GM12801 (cell line): Measurements from ENCODE around the gene MORN5.

Experiments
- CTCF ChIP-seq: IDR thresholded peaks from one replicate; pipeline ENCODE4 v1.5.1; 2011; ENCODE audit warnings: control low read depth; ENCODE audit not compliant: insufficient read length; ENCODE audit errors: extremely low read depth

MORN5 gene

GRCh38 chr9:122176916-122177315, 17.2 kb downstream of the MORN5 start:
- TF ChIP-seq CTCF: no peak

- no peak for TF ChIP-seq CTCF
Measured at GRCh38 chr9:122179054-122179689, 19.5 kb downstream of the MORN5 start.

GRCh38 chr9:122179690-122180074, 20.0 kb downstream of the MORN5 start:
- no peak for TF ChIP-seq CTCF

- TF ChIP-seq CTCF: no peak
Measured at GRCh38 chr9:122180633-122181032, 20.9 kb downstream of the MORN5 start.

GRCh38 chr9:122183501-122183900, 23.8 kb downstream of the MORN5 start:
- TF ChIP-seq CTCF: no peak

DNA sequence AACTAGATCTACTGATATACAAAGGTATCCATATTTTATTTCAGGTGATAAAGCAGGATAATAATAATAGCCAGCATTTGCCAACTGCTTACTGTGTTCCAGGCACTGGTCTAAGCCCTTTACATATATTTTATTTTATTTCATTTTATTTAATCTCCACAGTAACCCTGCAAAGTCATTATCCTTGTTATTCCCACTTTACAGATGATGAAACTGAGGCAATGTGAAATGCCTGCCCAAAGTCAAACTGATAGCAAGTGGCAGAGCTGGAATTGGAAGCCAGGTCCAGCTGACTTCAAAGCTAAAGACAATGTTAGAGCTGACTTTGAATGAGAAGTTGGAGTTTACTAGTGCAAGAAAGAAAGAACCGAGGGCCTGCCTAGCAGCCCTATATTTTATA, 24.8 kb downstream of the MORN5 start:
- TF ChIP-seq CTCF: no peak

GRCh38 chr9:122186301-122186700, 26.6 kb downstream of the MORN5 start:
- TF ChIP-seq CTCF: no peak
